ENCODE measurements around the gene RAD50. TPM values are rescaled to one million over a fixed set of nuclear protein-coding genes. Genes with fewer than 3 reads are reported as not detected.
"Not testable (repeated sequence)": the region's sequence is repeated elsewhere in the genome, so short reads cannot be mapped to it uniquely, and the experiment has no call there.

RAD50 gene
- polyA plus RNA-seq, 12 donors, result 18.1 to 37.4 (median 25.8) TPM; not detected in 1

GRCh38 chr5:132629230-132629944 is 72.6 kb downstream of the RAD50 start:
- no peak for DNase-seq

- DNase-seq, result not testable (repeated sequence)
Measured at GRCh38 chr5:132633587-132633986, 76.8 kb downstream of the RAD50 start.

GRCh38 chr5:132635873-132636272 is 79.1 kb downstream of the RAD50 start:
- no peak for DNase-seq

- no peak for DNase-seq
Measured at GRCh38 chr5:132637241-132637640, 80.5 kb downstream of the RAD50 start.

GRCh38 chr5:132639706-132640130 is 82.9 kb downstream of the RAD50 start:
- no peak for DNase-seq

GRCh38 chr5:132640613-132641012 is 83.8 kb downstream of the RAD50 start:
- DNase-seq, result no peak

GRCh38 chr5:132641241-132641723 is 84.5 kb downstream of the RAD50 start:
- no peak for DNase-seq

- DNase-seq, result no peak
Measured at GRCh38 chr5:132641841-132642240, 85.1 kb downstream of the RAD50 start.

GRCh38 chr5:132644177-132644576 is 87.4 kb downstream of the RAD50 start:
- no peak for DNase-seq

- DNase-seq, result no peak
Measured at GRCh38 chr5:132646583-132647266, 89.9 kb downstream of the RAD50 start.

- DNase-seq, result no peak
Measured at GRCh38 chr5:132647473-132647872, 90.7 kb downstream of the RAD50 start.

- DNase-seq, result no peak
Measured at GRCh38 chr5:132648355-132648754, 91.6 kb downstream of the RAD50 start.

GRCh38 chr5:132651838-132652469 is 95.2 kb downstream of the RAD50 start:
- DNase-seq, result no peak

GRCh38 chr5:132653716-132654115 is 96.9 kb downstream of the RAD50 start:
- DNase-seq, result no peak

GRCh38 chr5:132655821-132656773 is 99.3 kb downstream of the RAD50 start:
- no peak for DNase-seq

GRCh38 chr5:132656774-132657355 is 100.1 kb downstream of the RAD50 start:
- DNase-seq, result no peak

- no peak for DNase-seq
Measured at GRCh38 chr5:132657676-132658380, 101.1 kb downstream of the RAD50 start, which contains the start of gene IL13. TSS of gene IL13 (plus strand) at chr5:132658173. CDS start at chr5:132658187, 14 bp downstream.

- DNase-seq, result no peak
Measured at GRCh38 chr5:132658381-132659302, 101.9 kb downstream of the RAD50 start.
